TTC549 (cell line): ENCODE data around the gene LRRFIP1.
"Not testable (repeated sequence)": the region's sequence is repeated elsewhere in the genome, so short reads cannot be mapped to it uniquely, and the experiment has no call there.

Experiments used
- FAIRE-seq: peaks from 2 replicates; lab custom pipeline; 2012; peaks lifted over from hg19 to GRCh38; lab: Jason Lieb, UNC

The LRRFIP1 gene

GRCh38 chr2:237662671-237663093 lies 35.3 kb downstream of the LRRFIP1 start:
- no peak for FAIRE-seq

GRCh38 chr2:237663517-237664110 lies 36.2 kb downstream of the LRRFIP1 start:
- FAIRE-seq, result no peak

- FAIRE-seq, result no peak
Observed at GRCh38 chr2:237664151-237664550, 36.8 kb downstream of the LRRFIP1 start.

DNA sequence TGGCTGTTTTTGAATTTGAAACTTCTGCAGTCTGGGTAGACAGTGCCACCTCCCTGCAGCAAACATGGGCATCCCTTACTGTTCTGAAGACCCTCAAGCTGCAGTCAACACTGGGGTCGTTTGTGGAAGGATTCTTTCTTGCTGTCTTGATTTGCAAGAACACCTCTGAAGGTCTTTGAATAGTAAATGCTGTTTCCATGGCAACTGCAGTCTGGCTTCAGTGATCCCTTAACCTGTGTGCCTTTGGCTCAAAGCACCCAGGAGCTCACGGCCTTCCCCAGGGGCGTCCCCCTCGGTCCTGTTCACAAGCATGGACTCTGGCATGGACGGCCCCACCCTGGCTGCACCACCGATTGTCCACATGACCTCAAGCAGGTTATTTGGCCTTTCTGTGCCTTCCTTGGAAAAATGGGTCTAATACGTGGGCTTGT lies 38.3 kb downstream of the LRRFIP1 start:
- FAIRE-seq, result no peak

GRCh38 chr2:237666606-237667005 lies 39.2 kb downstream of the LRRFIP1 start:
- no peak for FAIRE-seq

GRCh38 chr2:237667050-237667576 lies 39.7 kb downstream of the LRRFIP1 start:
- FAIRE-seq, result not testable (repeated sequence)

GRCh38 chr2:237667893-237668292 lies 40.5 kb downstream of the LRRFIP1 start:
- FAIRE-seq, result no peak

- no peak for FAIRE-seq
Observed at GRCh38 chr2:237668440-237668839, 41.1 kb downstream of the LRRFIP1 start.

DNA sequence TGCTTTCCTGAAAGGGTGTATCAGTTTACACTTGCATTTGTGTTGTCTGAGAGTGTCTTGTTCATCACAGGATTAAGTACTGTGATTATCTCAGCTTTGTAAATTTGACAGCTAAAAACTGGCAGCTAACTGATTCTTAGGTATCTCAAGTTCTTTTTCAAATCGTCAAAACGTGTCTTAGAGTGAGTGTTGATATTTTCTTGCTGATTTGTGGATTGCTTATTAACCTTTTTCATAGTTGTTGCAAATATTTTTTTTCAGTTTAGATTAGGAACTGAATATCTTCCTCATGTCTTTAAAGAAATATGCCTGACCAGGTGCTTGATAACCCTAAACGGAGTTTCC lies 41.9 kb downstream of the LRRFIP1 start:
- no peak for FAIRE-seq

DNA sequence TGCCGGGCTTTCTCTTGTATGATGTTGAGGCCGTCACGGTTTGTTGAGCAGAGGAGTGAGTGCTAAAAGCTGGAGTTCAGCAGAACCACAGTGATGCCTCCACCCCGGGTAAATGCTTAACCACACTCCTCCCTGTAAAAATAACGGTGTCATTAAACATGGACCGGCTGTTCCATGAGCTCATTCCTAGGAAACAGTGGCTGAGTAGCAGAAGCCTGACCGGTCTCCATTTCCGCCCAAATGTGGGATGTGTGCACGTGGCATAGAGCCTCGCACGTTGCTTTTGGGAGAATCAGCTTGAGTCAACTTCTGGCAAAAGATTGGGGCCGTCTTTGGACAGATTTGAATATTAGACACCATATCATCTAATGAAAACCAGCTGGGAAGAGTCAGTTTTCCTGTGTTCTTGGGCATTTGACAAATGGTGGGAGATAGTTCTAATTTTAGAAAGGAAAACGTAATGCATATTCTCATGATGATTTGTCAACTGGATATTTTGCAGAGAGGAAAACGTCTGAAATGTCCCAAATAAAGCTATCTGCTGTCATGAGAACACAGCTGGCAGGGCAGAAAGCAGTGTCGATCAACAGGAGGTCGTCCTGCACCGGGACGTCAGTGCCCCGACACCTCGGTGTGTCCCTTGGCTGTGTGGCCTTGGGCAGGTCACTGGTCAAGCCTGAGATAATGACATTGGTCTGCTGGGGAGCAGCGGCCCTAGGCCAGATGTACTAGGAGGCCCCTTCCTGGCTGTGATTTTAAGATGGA lies 42.4 kb downstream of the LRRFIP1 start:
- no peak for FAIRE-seq

GRCh38 chr2:237670641-237671040 lies 43.3 kb downstream of the LRRFIP1 start:
- FAIRE-seq, result no peak

DNA sequence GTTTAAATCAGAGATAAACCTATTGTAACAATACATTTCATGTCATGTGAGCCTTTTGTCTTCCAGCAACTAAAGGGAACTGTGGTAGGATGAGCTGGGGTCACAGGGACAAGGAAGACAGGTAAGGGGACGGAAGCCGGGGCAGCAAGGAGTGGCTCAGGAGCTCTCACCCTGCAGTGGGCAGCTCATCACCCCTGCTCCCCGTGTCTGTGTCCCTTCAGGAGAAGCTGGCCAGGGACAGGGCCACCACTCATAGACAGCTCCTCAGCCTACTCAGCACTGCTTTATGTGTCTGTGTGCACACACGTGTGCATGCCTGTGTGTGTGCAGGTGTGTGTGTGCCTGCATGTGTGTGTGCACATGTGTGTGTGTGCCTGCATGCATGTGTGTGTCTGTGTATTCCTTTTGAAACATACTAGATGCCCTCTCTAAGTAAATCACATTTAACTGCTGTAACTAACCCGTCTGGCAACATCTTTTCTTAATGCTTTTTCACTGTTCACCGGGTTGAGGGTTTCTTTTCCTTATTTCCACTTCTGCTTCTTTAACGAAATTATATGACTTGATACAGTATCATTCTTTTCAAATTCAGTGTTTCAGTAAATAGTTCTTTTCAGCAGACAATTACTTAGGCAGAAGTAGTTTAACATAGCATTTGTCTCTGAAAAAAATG lies 44.2 kb downstream of the LRRFIP1 start:
- no peak for FAIRE-seq

- FAIRE-seq, result no peak
Observed at GRCh38 chr2:237672731-237673129, 45.3 kb downstream of the LRRFIP1 start.

DNA sequence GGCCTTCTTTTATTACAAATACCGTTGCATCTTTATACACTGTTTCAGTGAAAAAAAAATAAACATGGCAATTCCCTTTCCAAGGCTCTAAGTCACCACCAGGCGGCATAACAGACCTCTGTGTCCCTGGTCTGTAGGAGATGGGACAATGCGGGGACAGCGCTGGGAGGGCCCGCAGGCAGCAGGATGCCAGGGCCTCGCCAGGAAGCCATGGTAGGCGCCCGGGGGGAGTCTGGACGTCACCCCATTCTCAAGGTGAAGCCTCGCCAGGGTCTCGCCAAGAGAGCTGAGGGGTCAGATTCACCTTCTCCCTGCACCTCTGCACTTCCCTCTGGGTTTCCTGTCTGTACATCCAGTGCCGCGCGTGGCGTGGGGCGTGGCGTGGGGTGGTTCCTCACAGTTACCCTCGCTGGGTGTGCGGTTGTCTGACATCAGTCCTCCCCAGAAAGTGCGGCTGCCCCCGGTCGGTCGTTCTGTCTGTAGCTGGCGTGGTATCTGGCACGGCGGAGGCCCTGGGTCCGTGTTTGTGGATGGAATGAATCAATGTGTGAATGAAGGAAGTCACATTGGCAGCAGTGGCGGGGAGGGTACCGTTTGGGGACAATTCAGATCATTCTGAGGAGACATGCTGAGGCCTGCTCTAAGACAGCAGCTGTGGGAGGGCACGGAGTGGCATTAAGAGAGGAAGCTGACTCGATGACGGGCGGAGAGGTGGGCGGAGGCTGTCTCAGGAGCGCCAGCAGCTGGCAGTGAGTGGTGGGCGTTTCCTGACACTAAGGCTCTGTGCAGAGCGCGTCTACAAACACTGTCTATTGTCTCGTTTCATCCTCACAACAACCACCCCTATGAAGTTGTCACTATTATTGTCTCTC lies 46.0 kb downstream of the LRRFIP1 start:
- FAIRE-seq, result no peak

GRCh38 chr2:237674731-237675276 lies 47.4 kb downstream of the LRRFIP1 start:
- no peak for FAIRE-seq

DNA sequence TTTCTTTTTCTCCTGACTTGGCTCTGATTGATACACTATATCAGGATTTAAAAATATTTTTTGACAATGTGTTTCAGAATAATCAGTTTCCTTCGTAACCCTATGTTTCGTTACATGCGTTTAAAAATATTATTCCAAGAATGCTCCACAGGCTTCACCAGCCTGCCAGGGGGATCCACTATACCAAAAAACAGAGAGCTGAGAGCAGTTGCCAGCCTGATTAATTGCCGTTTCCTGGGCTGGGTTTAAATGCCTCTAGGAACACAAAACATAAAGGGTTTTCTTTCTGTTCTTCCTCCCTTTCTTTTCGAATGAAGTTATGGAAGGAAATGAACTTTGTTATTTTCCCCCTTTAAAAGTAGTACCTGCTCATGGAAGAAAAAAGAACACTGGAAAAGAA lies 47.9 kb downstream of the LRRFIP1 start:
- no peak for FAIRE-seq

GRCh38 chr2:237680702-237681478 lies 53.5 kb downstream of the LRRFIP1 start:
- no peak for FAIRE-seq

GRCh38 chr2:237682151-237682550 lies 54.8 kb downstream of the LRRFIP1 start:
- no peak for FAIRE-seq

DNA sequence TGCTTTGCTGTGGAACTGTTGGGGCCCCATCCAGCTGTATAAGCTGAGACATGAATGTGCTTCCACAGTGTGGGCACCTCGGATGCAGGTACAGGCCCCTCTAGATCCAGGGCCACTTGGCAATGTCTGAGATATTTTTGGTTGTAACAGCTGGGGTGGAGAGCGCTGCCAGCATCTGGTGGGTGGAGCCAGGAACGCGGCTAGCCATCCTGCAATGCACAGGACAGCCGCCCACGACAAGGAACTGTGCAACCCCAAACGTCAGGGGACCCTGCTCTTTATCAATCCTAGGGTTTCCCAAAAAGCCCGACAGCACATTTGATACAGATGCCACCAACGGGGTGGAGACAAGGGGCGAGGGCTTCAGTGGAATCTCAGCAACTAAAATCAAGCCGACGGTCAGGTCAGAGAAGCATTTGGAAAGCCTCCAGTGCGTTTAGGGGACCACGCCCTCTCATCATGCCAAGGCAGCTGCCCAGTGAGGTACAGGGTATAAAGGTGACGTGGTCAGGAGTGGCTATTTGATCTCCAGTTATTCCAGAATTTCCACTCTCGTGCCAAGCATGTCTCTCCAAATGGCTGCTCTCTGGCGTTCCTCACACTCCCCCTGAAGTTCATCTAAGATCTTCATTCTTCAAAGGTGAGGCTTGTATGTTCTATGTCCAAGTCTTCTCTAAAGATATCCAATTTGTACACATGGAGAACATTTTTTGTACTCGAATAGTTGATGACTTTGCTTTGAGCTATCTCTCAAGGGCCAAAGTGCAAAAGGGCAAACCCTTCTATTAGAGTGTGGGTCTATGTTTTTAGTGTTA lies 55.7 kb downstream of the LRRFIP1 start:
- no peak for FAIRE-seq

GRCh38 chr2:237685408-237685807 lies 58.0 kb downstream of the LRRFIP1 start:
- no peak for FAIRE-seq
